Ureter (tissue), 1 donor: Measurements from ENCODE around the gene TBX1. TPM values are rescaled to one million over a fixed set of nuclear protein-coding genes. Genes with fewer than 3 reads are reported as not detected.

ENCODE experiments used
- DNase-seq: peaks from one replicate; pipeline ENCODE4 v3.0.0-alpha.2; 2020; ENCODE audit warnings: low spot score
- total RNA-seq: library from RNA; stranded (reverse); gene quantifications from one replicate; pipeline ENCODE4 v1.2.4, GENCODE V29; 2023
- donor health status: DM: yes; HTN: yes; CAD: no.

Gene TBX1
- total RNA-seq, 1 donor from 2014 or later = 13.0 TPM

DNA sequence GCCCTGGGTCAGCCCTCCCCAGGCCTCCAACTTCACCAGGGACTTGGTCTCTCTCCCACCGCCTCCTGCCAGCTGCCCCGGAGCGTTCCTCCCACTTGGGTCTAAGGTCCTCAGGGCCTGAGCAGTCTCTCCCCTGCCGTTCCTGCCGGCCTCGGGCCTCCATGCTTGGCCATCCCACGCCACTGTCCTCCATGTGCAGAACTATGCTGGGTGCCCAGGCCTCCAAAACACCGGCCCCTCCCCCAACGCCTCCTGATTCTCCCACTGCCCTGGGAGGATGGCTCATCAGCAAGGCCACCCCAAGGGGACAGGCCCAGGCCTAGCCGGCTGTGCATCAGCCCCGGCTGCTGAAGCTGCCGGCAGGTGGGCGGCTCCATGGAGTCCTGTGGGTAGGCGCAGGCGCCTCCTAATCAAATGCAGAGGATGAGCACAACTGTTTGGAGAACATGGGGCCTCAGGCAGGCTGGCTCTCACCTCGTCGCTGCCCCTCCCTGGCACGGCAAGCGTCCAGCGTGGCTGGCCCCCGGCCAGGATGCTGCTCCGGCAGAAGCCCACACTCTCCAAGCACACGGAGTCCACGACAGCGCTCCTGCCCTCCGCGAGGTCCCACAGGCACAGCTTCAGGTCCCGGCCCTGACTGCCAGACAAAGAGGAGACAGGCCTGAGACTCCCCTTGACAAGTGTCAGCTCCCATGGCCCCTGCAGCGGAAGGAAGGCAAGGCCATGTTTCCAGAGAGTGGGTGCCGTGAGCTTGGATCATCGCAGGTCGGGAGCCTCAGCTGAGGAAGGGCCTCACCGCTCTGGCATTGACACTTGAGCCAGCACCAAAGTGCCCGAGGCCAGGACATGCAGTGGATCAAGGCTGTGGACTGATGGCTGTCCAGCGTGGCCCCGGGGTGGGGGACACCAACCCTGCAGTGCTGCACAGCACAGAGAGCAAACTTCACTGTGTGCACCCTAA is 51.5 kb downstream of the TBX1 start:
- DNase-seq = peak; percentile 34

DNA sequence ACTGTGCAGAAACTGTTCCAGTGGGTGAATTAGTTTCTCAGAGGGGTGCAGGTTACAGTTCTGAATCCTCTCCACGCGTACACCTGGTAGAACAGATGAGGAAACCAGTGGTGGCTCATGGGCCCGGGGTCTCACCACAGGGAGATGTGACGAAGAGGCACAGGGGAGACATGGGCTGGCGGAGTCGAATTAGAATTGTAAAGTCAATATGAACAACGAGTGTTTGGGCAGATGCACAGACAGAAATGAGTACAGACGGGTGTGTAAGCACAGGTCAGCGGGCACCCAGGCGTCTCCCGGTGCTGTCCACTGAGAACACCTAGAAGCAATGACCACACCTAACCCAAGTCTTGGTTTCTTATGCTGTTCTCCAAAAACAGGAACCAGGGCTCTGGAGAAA is 52.3 kb downstream of the TBX1 start:
- DNase-seq = no peak

DNA sequence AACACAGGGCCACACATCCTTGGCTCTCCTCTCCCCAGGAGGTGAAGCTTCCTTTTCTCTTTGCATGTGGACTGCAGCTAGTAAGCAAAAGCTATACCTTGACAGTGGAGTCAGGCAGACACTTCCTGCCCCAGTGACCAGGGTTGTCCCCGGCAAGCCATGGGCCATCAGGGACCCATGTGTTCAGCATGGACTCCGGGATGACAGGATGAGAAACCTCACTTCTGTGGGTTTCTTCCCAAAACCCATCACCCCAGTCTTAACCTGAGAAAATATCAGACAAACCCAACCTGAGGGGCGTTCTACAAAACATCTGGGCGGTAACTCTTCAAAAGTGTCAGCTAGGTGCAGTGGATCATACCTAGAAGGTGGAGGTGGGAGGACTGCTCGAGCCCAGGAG is 53.9 kb downstream of the TBX1 start:
- DNase-seq = no peak

DNA sequence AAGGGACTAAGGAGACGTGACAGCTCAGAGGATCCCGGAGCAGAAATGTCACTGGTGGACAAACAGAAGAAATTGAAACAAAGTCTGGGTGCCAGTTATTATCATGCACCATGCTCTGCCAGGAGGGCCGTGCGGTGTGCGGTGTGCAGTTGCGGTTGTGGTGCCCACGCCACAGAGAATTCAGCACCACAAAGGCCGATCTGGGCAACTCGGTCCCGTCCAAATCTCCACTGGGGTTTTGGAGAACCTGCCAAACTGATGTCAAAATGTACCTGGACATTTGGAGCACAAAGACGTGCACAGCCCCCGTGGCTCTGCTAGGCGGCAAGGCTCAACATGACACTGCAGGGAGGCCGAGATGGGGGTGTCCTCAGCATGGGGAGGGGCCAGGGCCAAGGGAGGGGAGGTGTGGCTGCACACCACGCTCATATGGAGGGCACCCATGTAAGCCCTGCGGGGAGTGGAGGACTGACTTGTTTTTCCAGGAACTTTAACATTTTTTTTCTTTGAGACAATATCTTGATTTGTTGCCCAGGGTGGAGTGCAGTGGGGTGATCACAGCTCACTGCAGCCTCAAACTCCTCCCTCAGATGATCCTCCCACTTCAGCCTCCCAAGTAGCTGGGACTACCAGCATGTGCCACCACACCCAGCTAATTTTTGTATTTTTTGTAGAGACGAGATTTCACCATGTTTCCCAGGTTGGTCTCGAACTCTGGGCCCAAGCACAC is 54.7 kb downstream of the TBX1 start:
- DNase-seq = peak; percentile 43

DNA sequence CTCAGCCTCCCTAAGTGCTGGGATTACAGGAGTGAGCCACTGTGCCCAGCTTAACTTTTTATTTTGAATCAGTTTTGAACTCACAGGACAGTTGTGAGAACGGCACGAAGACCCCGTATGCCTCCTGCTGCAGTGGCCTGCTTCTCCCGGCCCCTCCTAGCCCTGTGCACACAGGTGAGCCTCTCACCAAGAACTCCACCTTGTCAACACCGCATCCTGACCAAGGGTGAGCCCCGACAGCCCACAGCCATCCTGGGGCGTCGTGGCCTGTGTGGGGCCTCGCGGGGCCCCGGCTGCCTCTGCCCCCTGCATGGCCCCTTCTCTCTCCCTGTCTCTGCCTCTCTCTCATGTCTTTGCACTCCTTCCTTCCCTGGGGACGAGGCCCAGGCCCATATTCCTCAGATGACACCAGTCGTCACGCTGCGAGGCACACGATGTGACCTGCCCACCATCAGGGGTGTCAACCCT is 55.3 kb downstream of the TBX1 start:
- no peak for DNase-seq

DNA sequence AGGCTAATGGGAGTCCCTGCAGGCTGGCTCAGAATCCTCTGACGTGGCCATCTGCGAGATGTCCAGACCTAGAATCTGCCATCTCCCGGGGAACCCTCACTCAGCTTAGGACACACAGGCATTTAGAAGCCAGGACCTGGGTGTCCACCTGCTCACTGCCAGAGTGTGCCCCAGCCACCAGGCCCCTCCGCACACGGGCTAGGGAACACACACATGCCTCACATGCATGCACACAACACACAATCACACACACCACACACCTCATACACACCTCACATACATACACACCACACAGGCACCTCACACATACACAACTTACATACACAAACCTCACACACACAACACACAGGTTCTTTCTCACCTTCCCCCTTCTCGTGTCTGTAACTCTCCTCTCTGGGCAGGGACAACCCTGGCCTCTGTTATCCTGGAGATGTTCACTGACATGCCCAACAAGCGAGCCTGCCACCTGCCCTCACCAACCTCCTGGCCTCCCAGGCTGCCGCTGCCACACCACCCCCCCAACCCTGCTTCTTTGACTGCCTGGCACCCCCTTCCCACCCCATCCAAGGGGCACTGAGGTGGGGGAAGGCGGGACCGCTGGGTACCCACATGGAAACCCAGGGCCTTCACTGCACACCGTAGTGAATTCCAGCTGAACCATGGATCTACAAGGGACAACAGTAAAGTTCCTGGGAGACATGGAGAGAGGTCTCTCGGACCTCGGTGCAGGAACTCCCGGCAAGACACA is 56.0 kb downstream of the TBX1 start:
- DNase-seq = no peak

Other genes with a start within 250 kb of the TBX1 start
- gene CLDN5, start 236.4 kb upstream of the TBX1 start, total RNA-seq = 38.9 TPM
- 26.7 TPM for gene SEPTIN5, start 46.3 kb upstream of the TBX1 start, total RNA-seq
- gene GP1BB, start 37.2 kb upstream of the TBX1 start, total RNA-seq = 2.1 TPM
- 6.0 TPM for gene GNB1L, start 94.1 kb downstream of the TBX1 start, total RNA-seq
- 28.6 TPM for gene RTL10, start 94.1 kb downstream of the TBX1 start, total RNA-seq
- 202 TPM for gene COMT, start 181.0 kb downstream of the TBX1 start, total RNA-seq
- gene TXNRD2, start 181.0 kb downstream of the TBX1 start, total RNA-seq = 41.6 TPM